Mesothelial cell of epicardium (in vitro differentiated cells): Measurements from ENCODE around the gene SHC3. TPM values are rescaled to one million over a fixed set of nuclear protein-coding genes. Genes with fewer than 3 reads are reported as not detected.

ENCODE experiments used
- DNase-seq, 2 experiments: peaks; one replicate each; pipeline ENCODE4 v3.0.0; 2021; ENCODE audit warnings: low spot score in 2 of 2; ENCODE audit not compliant: unreplicated experiment in 2 of 2
- H3K27ac Mint-ChIP-seq: 2 replicates; pipeline ENCODE4 v1.8.0; 2021; ENCODE audit warnings: mixed read lengths
- H3K27me3 Mint-ChIP-seq: 2 replicates; pipeline ENCODE4 v1.8.0; 2021; ENCODE audit warnings: low read depth, mixed read lengths
- H3K36me3 Mint-ChIP-seq: 2 replicates; pipeline ENCODE4 v1.8.0; 2021; ENCODE audit warnings: mixed read lengths
- H3K4me1 Mint-ChIP-seq: 2 replicates; pipeline ENCODE4 v1.8.0; 2021; ENCODE audit warnings: mixed read lengths
- H3K4me3 Mint-ChIP-seq: 2 replicates; pipeline ENCODE4 v1.8.0; 2021; ENCODE audit warnings: mild to moderate bottlenecking, moderate library complexity, mixed read lengths
- H3K9me3 Mint-ChIP-seq: 2 replicates; pipeline ENCODE4 v1.8.0; 2021; ENCODE audit warnings: mixed read lengths
- total RNA-seq: library from RNA; stranded (reverse); gene quantifications from 3 replicates; pipeline ENCODE4 v1.2.1, GENCODE V29; 2021
- TF ChIP-seq, protein P1 (sequence below): fragments of 200-600 bp; sonication (generic); IDR thresholded peaks from one replicate; pipeline ENCODE4 v1.5.0; 2021; ENCODE audit warnings: antibody characterized with exemption; ENCODE audit not compliant: unreplicated experiment

The SHC3 gene
- total RNA-seq, 1 donor from 2014 or later, result 2.1 TPM

DNA sequence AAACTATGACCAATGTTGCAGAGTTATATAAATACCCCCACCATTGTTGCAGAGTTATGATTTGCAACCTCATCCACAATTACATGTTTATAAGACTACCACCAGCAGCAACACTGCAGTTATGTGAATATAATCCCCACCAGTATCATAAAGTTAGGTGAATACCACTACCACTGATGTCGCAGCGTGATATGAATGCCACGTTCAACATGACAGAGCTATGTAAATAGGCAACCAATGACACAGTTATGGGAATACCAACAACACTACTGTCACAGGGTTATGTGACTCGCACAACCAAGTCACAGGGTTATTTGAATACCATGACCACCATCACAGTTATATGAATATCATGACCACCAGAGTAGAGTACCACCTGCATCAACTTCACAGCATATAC is 63.9 kb downstream of the SHC3 start:
- no peaks in the 10 kb centered on the region for H3K36me3 Mint-ChIP-seq
- H3K9me3 Mint-ChIP-seq, result peaks cover 9% of the 10 kb centered on the region
- H3K4me1 Mint-ChIP-seq, result no peaks in the 10 kb centered on the region
- peaks cover 22% of the 10 kb centered on the region for H3K27me3 Mint-ChIP-seq
- TF ChIP-seq, protein P1, sequence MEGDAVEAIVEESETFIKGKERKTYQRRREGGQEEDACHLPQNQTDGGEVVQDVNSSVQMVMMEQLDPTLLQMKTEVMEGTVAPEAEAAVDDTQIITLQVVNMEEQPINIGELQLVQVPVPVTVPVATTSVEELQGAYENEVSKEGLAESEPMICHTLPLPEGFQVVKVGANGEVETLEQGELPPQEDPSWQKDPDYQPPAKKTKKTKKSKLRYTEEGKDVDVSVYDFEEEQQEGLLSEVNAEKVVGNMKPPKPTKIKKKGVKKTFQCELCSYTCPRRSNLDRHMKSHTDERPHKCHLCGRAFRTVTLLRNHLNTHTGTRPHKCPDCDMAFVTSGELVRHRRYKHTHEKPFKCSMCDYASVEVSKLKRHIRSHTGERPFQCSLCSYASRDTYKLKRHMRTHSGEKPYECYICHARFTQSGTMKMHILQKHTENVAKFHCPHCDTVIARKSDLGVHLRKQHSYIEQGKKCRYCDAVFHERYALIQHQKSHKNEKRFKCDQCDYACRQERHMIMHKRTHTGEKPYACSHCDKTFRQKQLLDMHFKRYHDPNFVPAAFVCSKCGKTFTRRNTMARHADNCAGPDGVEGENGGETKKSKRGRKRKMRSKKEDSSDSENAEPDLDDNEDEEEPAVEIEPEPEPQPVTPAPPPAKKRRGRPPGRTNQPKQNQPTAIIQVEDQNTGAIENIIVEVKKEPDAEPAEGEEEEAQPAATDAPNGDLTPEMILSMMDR, result no peak
- H3K27ac Mint-ChIP-seq, result no peak overlapping the region
- H3K4me3 Mint-ChIP-seq, result no peak overlapping the region
- DNase-seq, result no peak

DNA sequence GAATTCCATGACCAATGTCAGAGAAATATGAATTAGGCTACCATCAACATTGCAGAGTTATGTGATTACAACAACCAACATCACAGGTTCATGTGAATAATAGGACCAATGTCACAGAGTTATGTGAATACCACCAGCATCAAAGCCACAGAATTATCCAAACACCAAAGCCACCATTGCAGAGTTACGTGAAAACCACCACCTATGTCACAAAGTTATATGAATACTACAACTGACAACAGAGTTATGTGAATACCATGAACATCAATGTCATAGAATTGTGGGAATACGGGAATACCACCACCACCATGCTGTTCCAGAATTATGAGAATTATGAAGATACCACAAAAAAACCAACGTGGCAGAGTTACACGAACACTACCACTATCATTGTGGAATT is 64.8 kb downstream of the SHC3 start:
- H3K9me3 Mint-ChIP-seq, result peaks cover 2% of the 10 kb centered on the region
- H3K36me3 Mint-ChIP-seq, result no peaks in the 10 kb centered on the region
- TF ChIP-seq, protein P1, result no peak

DNA sequence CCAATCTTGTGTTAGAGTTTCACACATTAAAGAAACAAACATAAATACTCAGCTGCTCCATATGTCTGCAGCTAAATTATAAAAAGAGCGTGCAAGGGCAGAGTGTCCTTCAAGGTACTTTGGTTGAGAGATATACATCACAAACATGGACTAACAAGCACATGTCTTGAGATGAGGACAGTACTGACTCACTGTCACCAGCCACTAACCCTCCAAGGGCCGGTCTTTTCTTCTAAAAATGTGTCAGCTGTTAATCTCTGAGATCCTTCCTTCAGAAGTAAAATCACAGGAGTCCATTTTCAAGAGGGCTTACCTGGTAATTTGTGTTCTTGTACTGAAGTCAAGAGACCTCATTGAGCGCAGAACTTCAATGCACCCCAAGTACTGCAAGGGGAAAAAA is 66.4 kb downstream of the SHC3 start:
- no peaks in the 10 kb centered on the region for H3K36me3 Mint-ChIP-seq
- H3K4me3 Mint-ChIP-seq, result no peak overlapping the region
- no peak overlapping the region for H3K27ac Mint-ChIP-seq
- TF ChIP-seq, protein P1, result no peak
- H3K4me1 Mint-ChIP-seq, result no peaks in the 10 kb centered on the region
- DNase-seq, result no peak
- no peaks in the 10 kb centered on the region for H3K9me3 Mint-ChIP-seq
- H3K27me3 Mint-ChIP-seq, result peaks cover 21% of the 10 kb centered on the region

More for the DNA sequence above, 64.8 kb downstream of the SHC3 start:
- Mint-ChIP-seq H3K4me3 (no peak overlapping the region), H3K27me3 (peaks cover 22% of the 10 kb centered on the region), H3K4me1 (no peaks in the 10 kb centered on the region), H3K27ac (no peak overlapping the region)
- DNase-seq, result no peak

DNA sequence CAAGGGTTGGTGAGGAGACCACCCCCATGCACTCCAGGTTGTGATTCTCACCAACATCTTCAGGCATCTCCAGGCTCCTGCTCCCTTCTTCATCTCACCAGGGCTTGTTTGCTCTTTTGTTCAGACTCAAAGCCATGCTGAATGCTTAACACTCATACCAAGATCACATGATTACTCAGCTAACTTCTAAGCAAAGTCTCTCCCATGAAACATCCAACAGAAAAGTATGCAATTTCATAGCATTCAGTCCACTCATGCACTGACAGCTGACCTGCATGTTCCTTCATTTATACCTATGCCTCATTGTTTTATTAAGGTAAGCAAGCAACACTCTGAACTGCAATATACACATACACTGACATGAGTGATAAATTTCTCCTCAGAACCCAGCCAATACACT is 69.0 kb downstream of the SHC3 start:
- Mint-ChIP-seq H3K27me3 (peaks cover 27% of the 10 kb centered on the region), H3K9me3 (no peaks in the 10 kb centered on the region), H3K4me1 (no peaks in the 10 kb centered on the region), H3K4me3 (no peak overlapping the region), H3K36me3 (no peaks in the 10 kb centered on the region), H3K27ac (no peak overlapping the region)
- TF ChIP-seq, protein P1, result no peak
- no peak for DNase-seq

DNA sequence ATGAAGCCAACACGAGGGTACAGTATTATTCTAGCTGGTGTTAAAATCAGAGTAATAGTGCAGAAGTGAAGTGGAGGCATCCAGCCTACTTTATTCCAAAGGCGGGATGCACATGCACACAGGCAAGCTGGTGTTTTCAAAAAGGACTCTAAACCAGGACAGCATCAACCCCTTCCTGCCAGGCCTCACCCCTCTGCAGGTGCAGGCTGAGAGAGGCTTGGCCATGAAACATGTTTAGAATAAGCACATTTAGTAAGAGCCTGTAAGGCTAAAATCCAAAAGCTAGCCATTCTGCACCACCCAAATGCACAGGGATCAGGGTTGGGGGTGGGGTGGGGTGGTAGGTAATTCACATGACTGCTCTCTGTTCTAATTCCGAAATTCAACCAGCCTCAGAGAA is 71.2 kb downstream of the SHC3 start:
- Mint-ChIP-seq H3K27me3 (peaks cover 24% of the 10 kb centered on the region), H3K9me3 (no peaks in the 10 kb centered on the region), H3K27ac (no peak overlapping the region), H3K4me3 (no peak overlapping the region), H3K4me1 (no peaks in the 10 kb centered on the region), H3K36me3 (no peaks in the 10 kb centered on the region)
- TF ChIP-seq, protein P1, result no peak
- no peak for DNase-seq

DNA sequence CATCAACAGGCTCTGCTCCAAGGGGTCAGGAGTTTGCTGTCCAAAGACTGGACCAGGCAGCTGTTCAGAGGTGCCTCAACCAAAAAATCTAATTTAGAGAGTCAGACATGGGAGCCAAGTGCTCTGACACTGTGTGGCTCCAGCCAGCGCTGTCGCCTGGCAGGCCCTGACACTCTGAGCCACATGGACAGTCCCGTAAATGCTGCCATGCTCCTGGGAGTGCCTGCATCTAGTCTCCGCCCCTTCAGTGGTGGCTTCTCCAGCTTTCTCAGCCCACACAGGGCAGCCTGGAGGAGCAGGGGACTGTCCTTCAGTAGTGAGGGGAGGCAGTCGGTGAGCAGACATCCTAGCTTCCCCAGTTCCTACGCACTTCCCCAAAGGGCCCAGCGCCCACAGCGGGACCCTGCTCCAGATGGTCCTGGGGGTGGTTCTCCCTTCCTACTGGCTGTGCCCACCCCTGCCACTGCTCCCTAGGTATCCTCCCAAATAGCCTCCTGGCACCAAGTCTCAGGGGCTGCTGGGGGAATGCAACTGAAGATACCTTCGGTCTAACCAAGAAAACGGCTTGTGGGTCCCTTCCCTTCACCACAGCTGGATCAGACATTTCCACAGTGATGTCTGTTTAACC is 72.3 kb downstream of the SHC3 start:
- H3K9me3 Mint-ChIP-seq, result peaks cover 1% of the 10 kb centered on the region
- H3K27me3 Mint-ChIP-seq, result peaks cover 20% of the 10 kb centered on the region
- H3K4me3 Mint-ChIP-seq, result no peak overlapping the region
- no peaks in the 10 kb centered on the region for H3K4me1 Mint-ChIP-seq
- TF ChIP-seq, protein P1, result no peak
- H3K36me3 Mint-ChIP-seq, result no peaks in the 10 kb centered on the region
- H3K27ac Mint-ChIP-seq, result no peak overlapping the region
- no peak for DNase-seq
